IPS-NIHi7 (cell line): Measurements from ENCODE around the gene ABCA2.
A peak's percentile ranks its signal among the peaks of the same experiment; 100 is the strongest.

Source experiments
- DNase-seq: peaks from one replicate; pipeline ENCODE4 v3.0.0; 2012; ENCODE audit warnings: mixed read lengths; ENCODE audit errors: extremely low spot score

Gene ABCA2

DNA sequence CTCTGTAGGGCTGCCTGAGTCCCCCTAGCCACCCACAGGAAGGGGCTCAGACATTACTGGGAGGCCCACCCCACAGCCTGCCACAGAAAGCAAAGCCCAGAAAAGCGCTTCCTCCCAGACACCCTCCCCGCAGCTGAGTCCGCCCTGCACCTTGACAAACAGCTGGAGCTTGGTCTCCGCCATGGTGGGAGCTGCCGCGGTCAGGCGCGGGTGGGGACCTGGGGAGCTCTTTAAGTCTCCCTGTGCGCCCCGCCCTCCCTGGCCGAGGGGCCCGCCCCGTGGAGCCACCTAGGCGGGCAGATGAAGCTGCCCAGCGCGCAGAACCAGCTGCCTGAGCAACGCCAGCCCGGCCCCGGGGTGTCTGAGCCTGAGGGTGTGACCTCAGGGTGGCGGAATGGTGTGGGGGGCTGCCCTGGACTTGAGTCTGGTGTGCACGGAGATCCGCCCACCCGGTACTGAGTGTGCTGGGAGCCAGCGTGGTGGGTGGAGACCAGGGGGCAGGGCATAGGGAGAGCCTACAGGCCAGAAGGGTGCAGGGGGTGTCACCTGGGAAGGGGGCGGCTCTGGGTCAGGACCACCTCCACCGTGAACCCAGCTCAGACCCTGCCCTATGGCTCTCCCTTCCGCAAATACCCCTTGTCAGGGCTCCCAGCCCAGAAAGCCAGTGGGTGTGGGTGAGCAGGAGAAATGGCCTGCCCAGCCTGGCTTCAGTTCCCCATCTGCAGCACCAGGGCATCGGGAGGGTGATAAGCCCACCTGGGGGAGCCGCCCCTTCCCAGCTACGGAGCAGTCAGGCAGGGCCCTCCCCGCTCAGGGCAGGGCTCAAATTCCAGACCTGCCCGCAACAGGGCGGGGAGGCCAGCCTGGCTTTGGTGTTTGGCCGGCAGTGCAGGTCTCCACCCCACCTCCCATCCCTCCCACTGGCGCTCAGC is 31.4 kb downstream of the ABCA2 start, which contains the start of gene CLIC3:
CLIC3 (minus strand) TSS at position 208 of the 932 bp plus-strand sequence; CDS start at position 183, 25 bp downstream.
- peak; percentile 64 for DNase-seq

GRCh38 chr9:136995772-136996311 is 32.2 kb downstream of the ABCA2 start:
- no peak for DNase-seq

DNA sequence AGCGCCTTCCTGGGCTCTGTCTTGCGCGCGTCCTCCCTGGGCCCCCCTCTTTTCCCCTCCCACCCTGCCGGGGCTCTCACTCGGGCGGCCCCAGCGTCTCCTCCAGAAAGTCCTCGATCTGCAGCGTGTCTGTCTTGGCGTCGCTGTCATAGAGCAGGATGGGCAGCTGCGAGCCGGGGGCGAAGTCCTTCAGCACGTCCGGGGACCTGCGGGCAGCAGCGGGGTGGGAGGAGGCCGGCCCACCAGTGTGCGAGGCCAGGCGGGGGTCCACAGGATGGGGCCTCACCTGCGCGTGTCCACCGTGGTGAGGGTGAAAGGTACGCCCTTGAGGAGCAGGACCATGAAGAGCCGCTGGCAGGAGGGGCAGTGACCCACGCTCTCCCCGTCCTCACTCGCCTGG is 32.7 kb downstream of the ABCA2 start:
- no peak for DNase-seq

DNA sequence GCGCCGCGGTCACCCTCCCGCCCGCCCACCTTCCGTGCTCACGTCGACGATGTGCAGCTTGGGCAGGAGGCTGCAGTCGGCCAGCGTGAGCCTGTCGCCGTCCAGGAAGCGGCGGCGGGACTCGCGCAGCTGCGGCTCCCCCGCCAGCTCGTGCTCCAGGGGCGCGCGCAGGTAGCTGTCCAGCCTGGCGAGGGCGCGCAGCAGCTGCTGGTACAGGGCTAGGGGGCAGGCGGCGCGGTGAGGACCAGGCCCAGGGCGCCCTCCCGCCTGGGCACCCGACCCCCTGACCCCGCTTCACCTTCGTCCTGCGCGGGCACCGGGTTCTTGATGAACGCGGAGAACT is 33.2 kb downstream of the ABCA2 start:
- DNase-seq: peak; percentile 70

DNA sequence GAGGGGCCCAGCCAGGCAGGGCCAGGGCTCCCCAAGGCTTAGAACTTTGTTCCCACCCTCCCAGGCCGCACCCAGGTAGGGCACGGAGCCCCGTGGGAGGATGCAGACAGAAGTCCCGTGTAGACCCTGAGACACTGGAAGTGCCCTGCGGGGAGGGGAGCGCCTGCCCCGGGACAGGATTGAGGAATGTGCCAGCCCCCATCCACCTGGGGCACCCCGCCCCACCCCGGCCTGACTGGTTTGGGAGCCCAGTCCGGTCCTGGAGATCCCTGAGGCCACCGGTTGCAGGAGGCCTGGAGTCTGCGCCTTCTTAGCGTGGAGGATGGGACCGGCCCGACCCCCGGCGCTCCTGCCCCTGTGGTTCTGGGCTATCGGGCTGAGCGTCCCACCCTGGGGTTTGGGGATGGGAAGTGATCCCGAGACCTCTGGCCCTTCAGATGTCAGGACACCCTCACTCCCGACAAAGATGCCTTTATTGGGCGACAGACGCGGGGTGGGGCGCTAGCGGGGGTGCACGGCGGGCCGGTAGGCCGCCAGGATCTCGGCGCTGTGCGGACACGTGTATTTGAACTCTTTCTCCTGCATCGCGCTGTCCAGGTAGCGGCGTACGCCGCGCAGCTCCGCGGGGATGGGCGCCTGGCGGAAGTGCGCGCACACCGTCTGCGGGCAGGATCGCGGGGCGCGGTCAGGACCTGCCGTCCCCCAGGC is 33.7 kb downstream of the ABCA2 start:
- no peak for DNase-seq

DNA sequence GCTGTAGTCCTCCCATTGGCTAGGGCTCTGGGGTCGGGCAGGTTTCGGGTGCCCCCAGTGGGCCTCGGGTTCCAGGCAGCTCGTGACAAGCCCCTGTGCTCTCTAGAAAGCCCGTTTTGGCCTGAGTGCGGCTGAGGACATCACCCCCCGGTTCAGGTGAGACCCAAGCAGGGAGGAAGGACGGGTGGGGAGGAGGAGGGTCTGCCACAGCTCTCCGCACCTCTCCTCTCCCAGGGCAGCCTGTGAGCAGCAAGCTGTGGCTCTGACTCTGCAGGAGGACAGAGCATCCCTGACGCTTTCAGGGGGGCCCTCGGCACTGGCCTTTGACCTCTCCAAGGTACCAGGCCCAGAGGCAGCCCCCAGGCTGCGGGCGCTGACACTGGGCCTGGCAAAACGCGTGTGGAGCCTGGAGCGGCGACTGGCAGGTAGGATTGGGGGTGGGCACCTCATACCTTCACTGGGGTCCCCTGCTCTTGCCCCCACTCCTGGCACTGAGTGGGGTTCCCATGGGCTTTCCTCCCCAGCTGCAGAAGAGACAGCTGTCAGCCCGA is 35.1 kb downstream of the ABCA2 start:
- DNase-seq: no peak

DNA sequence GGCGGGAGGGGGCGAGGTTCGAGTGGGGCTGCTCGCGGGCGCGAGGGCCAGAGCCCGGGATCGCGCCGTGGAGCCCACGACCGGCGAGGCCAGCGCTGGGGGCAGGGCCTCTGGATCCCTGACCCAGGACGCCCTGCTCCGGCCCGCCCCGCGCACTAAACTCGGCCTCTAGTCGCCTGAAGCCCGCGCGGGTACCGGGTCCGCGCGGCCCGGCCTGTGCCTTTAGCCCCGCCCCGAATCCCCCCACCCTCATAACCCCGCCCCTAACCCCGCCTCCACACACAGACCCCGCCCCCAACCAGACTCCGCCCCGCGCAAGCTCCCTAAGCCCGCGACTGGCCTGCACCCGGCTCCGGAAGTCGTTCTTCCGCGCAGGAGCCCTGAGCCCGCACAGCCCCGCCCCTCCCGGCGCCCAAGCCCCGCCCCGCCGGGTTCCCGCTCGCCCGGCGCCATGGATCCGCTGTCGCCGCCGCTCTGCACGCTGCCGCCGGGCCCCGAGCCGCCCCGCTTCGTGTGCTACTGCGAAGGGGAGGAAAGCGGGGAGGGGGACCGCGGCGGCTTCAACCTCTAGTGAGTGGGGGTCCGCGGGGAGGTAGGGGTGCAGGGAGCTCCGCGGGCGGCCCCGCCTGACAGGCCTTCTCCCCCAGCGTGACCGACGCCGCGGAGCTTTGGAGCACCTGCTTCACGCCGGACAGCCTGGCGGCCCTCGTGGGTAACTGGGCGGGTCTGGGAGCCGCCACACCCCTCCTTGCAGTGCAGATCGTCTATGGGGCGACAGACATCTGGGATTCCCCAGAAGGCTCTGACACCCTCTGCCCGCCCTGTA is 35.8 kb downstream of the ABCA2 start, which contains the start of gene PAXX:
PAXX (plus strand) TSS at position 430 of the 826 bp plus-strand sequence; CDS start at position 452, 22 bp downstream.
- DNase-seq: peak; percentile 99

- no peak for DNase-seq
These were observed 37.7 kb downstream of the ABCA2 start for GRCh38 chr9:136990242-136990911.

DNA sequence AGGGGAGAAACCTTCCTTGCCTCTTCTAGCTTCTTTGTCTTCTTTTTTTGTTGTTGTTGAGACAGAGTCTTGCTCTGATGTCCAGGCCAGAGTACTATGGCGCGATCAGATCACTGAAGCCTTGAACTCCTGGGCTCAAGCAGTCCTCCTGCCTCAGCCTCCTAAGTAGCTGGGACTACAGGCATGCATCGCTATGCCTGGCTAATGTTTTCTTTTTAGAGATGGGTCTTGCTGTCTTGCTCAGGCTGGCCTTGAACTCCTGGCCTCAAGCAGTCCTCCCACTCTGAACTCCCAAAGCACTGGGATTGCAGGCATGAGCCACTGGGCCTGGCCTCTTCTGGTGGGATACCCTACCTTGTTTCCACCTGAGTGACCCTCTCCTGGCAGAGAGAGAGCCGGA is 39.2 kb downstream of the ABCA2 start:
- DNase-seq: no peak

GRCh38 chr9:136985853-136986252 is 42.2 kb downstream of the ABCA2 start:
- no peak for DNase-seq

DNA sequence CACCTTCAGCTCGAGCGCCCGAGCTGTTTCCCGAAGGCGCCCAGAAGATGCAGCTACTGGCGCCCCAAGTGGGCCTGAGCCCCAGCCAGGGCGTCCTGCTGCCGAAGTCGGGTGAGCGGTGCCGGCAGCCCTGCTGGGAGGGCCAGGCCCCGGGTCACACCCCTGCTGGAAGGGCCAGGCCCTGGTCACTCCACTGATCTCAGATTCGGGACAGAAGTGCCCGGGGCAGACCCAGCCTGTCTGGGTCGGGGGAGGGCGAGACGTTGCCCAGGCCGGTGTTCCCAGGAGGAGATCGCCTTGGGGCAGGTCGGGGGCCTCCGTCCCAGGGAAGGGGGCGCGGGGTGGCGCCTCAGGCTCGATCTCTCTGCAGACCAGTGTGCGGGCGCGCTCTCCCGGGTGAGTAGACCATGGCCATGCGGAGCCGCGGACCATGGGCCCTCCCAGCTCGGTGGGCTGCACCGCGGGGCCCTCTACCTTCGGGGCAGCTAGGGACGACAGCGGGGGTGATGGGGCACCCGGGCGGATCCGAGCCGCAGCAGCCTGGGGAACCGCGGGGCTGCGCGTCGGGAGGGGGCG is 42.9 kb downstream of the ABCA2 start:
- no peak for DNase-seq

DNA sequence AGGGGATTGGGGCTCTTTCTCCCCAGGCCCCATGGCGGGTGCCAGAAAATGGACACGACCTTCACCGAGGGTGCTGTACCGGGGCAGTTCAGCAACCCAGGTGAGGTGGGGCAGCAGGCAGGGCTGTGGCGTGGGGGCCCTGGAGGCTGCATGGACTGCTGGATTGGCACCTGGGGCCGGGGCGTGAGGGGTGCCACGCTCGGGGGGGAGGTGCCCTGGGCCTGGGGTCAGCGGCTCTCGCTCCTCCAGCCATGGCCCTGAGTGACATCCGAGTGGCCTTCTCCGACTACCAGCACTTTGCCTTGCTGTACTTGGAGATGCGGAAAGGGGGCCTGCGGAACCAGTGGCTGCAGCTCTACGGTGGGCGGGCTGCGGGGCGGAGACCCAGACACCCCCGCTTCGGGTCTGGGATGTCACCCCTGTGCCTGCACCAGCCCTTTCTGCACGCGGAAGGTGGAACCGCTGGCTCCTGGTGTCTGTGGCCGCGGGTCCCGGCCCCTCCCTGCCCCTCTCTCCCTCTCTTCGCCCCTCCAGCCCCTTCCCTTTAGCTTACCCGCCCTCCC is 43.5 kb downstream of the ABCA2 start:
- DNase-seq: no peak

GRCh38 chr9:136983656-136984314 is 44.3 kb downstream of the ABCA2 start:
- DNase-seq: no peak

DNA sequence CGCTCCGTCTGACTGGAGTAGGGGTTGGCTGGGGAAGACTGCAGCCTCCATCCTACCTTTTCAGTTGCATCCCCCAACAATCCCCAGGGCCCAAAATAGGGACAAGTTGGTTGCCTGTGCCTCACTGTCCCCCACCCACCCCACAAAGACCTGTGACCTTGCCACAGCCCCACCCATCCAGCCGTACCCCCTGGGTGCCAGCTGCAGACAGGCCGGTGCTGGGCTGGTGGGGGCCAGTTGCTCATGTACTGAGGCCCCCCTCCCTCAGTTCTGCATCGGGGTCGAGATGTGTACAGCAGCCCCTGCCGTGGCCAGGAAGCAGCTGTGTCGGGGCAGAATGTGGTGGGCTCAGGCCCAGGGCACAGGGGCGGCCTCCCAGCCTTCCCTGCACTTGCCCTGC is 44.9 kb downstream of the ABCA2 start:
- DNase-seq: no peak

GRCh38 chr9:136982232-136983051 is 45.6 kb downstream of the ABCA2 start, which contains the start of gene LCNL1:
Gene LCNL1 (plus strand): TSS chr9:136982993. CDS start chr9:136983587, 594 bp downstream.
- DNase-seq: no peak

- DNase-seq: no peak
These were observed 46.3 kb downstream of the ABCA2 start for GRCh38 chr9:136981588-136982231.

- no peak for DNase-seq
These were observed 47.2 kb downstream of the ABCA2 start for GRCh38 chr9:136980669-136981478.
